ACC112 (cell line): Measurements from ENCODE around the gene SPEM3.

Experiments used
- H2AFZ ChIP-seq: fragments of 200-600 bp; sonication (generic); one replicate; pipeline ENCODE4 v1.6.0; 2017; ENCODE audit warnings: antibody characterized with exemption, low read length; ENCODE audit not compliant: unreplicated experiment
- H3K27ac ChIP-seq: fragments of 200-600 bp; sonication (generic); 2 replicates; pipeline ENCODE4 v1.5.1; 2014; ENCODE audit warnings: low read depth, mild to moderate bottlenecking, antibody characterized with exemption, low read length, moderate library complexity
- H3K27me3 ChIP-seq: fragments of 200-600 bp; sonication (generic); 2 replicates; pipeline ENCODE4 v1.6.1; 2014; ENCODE audit warnings: mild to moderate bottlenecking, antibody characterized with exemption, low read length, moderate library complexity, mixed read lengths; ENCODE audit not compliant: insufficient read depth
- H3K36me3 ChIP-seq: fragments of 200-600 bp; sonication (generic); 2 replicates; pipeline ENCODE4 v1.6.1; 2016; ENCODE audit warnings: mild to moderate bottlenecking, antibody characterized with exemption, low read length, moderate library complexity, mixed read lengths; ENCODE audit not compliant: insufficient read depth
- H3K4me1 ChIP-seq: fragments of 200-600 bp; sonication (generic); one replicate; pipeline ENCODE4 v1.6.1; 2016; ENCODE audit warnings: low read length, mixed read lengths; ENCODE audit not compliant: insufficient read depth, unreplicated experiment, control insufficient read depth
- H3K4me3 ChIP-seq: fragments of 200-600 bp; sonication (generic); 2 replicates; pipeline ENCODE4 v1.5.1; 2014; ENCODE audit warnings: mild to moderate bottlenecking, low read depth, low read length
- H3K79me2 ChIP-seq: fragments of 200-600 bp; sonication (generic); one replicate; pipeline ENCODE4 v1.6.0; 2016; ENCODE audit warnings: low read length; ENCODE audit not compliant: control insufficient read depth, unreplicated experiment, insufficient read depth

The SPEM3 gene

GRCh38 chr17:7403977-7404736, 24.5 kb upstream of the SPEM3 start, which contains the start of gene TMEM256:
TMEM256 (minus strand) TSS chr17:7404097; CDS start chr17:7404084, 13 bp downstream.
- Histone ChIP-seq H3K27ac (peak within 1 kb of the TSS; percentile 53), H3K4me3 (peak within 1 kb of the TSS; percentile 89), H2AFZ (peak within 1 kb of the TSS; percentile 85), H3K79me2 (peaks cover 26% of the 10 kb centered on the region), H3K36me3 (no peaks in the 10 kb centered on the region), H3K4me1 (peaks cover 9% of the 10 kb centered on the region), H3K27me3 (no peaks in the 10 kb centered on the region)

GRCh38 chr17:7404737-7405349, 23.8 kb upstream of the SPEM3 start:
- Histone ChIP-seq H3K79me2 (peaks cover 26% of the 10 kb centered on the region), H3K4me3 (peak overlapping the region; percentile 89), H3K4me1 (peaks cover 9% of the 10 kb centered on the region), H3K27me3 (no peaks in the 10 kb centered on the region), H2AFZ (peak overlapping the region; percentile 85), H3K36me3 (0 out of 2 replicates have a peak, but pooled peaks cover 7% of the 10 kb centered on the region), H3K27ac (no peak overlapping the region)

GRCh38 chr17:7405350-7406234, 23.1 kb upstream of the SPEM3 start:
- no peak overlapping the region for H3K27ac ChIP-seq

GRCh38 chr17:7406235-7406825, 22.3 kb upstream of the SPEM3 start:
- Histone ChIP-seq H3K36me3 (0 out of 2 replicates have a peak, but pooled peaks cover 7% of the 10 kb centered on the region), H3K4me3 (peak overlapping the region; percentile 89), H3K4me1 (peaks cover 9% of the 10 kb centered on the region), H2AFZ (no peak overlapping the region), H3K27me3 (no peaks in the 10 kb centered on the region), H3K27ac (no peak overlapping the region), H3K79me2 (peaks cover 26% of the 10 kb centered on the region)

More at GRCh38 chr17:7405350-7406234, 23.1 kb upstream of the SPEM3 start:
- H3K36me3 ChIP-seq, result 0 out of 2 replicates have a peak, but pooled peaks cover 7% of the 10 kb centered on the region
- peak overlapping the region; percentile 85 for H2AFZ ChIP-seq
- H3K27me3 ChIP-seq, result no peaks in the 10 kb centered on the region
- peak overlapping the region; percentile 89 for H3K4me3 ChIP-seq
- H3K79me2 ChIP-seq, result peaks cover 26% of the 10 kb centered on the region
- peaks cover 9% of the 10 kb centered on the region for H3K4me1 ChIP-seq

GRCh38 chr17:7407082-7407481, 21.6 kb upstream of the SPEM3 start:
- Histone ChIP-seq H3K27ac (no peak overlapping the region), H3K36me3 (0 out of 2 replicates have a peak, but pooled peaks cover 7% of the 10 kb centered on the region), H3K79me2 (peaks cover 24% of the 10 kb centered on the region), H3K4me3 (no peak overlapping the region; the same call in 1 of the 2 replicates), H2AFZ (no peak overlapping the region), H3K4me1 (peaks cover 9% of the 10 kb centered on the region), H3K27me3 (no peaks in the 10 kb centered on the region)

- H3K27me3 ChIP-seq, result no peaks in the 10 kb centered on the region
Observed at GRCh38 chr17:7407485-7408251, 21.0 kb upstream of the SPEM3 start, which contains the start of gene NLGN2. NLGN2 (plus strand) TSS chr17:7407845; CDS start chr17:7408256, 411 bp downstream.

DNA sequence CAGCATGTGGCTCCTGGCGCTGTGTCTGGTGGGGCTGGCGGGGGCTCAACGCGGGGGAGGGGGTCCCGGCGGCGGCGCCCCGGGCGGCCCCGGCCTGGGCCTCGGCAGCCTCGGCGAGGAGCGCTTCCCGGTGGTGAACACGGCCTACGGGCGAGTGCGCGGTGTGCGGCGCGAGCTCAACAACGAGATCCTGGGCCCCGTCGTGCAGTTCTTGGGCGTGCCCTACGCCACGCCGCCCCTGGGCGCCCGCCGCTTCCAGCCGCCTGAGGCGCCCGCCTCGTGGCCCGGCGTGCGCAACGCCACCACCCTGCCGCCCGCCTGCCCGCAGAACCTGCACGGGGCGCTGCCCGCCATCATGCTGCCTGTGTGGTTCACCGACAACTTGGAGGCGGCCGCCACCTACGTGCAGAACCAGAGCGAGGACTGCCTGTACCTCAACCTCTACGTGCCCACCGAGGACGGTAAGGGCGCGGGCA, 20.4 kb upstream of the SPEM3 start:
- peaks cover 9% of the 10 kb centered on the region for H3K4me1 ChIP-seq
- H3K36me3 ChIP-seq, result 0 out of 2 replicates have a peak, but pooled peaks cover 7% of the 10 kb centered on the region
- no peaks in the 10 kb centered on the region for H3K27me3 ChIP-seq
- H3K79me2 ChIP-seq, result peaks cover 18% of the 10 kb centered on the region
- H3K27ac ChIP-seq, result no peak overlapping the region
- H3K4me3 ChIP-seq, result no peak overlapping the region
- H2AFZ ChIP-seq, result no peak overlapping the region

More at GRCh38 chr17:7407485-7408251, 21.0 kb upstream of the SPEM3 start, which contains the start of gene NLGN2:
- peaks cover 23% of the 10 kb centered on the region for H3K79me2 ChIP-seq
- H3K4me1 ChIP-seq, result peaks cover 8% of the 10 kb centered on the region
- H3K27ac ChIP-seq, result no peak within 1 kb of the TSS
- H2AFZ ChIP-seq, result no peak within 1 kb of the TSS
- no peak within 1 kb of the TSS; the same call in 1 of the 2 replicates for H3K4me3 ChIP-seq
- 0 out of 2 replicates have a peak, but pooled peaks cover 7% of the 10 kb centered on the region for H3K36me3 ChIP-seq

GRCh38 chr17:7408863-7409262, 19.8 kb upstream of the SPEM3 start:
- no peak overlapping the region for H3K27ac ChIP-seq
- H3K4me1 ChIP-seq, result peaks cover 15% of the 10 kb centered on the region
- 0 out of 2 replicates have a peak, but pooled peaks cover 7% of the 10 kb centered on the region for H3K36me3 ChIP-seq
- peaks cover 18% of the 10 kb centered on the region for H3K79me2 ChIP-seq
- H3K4me3 ChIP-seq, result no peak overlapping the region
- H2AFZ ChIP-seq, result no peak overlapping the region
- H3K27me3 ChIP-seq, result no peaks in the 10 kb centered on the region

- H3K4me1 ChIP-seq, result peaks cover 17% of the 10 kb centered on the region
- no peak overlapping the region for H3K4me3 ChIP-seq
- H3K79me2 ChIP-seq, result peaks cover 18% of the 10 kb centered on the region
- H3K27me3 ChIP-seq, result no peaks in the 10 kb centered on the region
- 0 out of 2 replicates have a peak, but pooled peaks cover 7% of the 10 kb centered on the region for H3K36me3 ChIP-seq
- no peak overlapping the region for H3K27ac ChIP-seq
- no peak overlapping the region for H2AFZ ChIP-seq
Observed at GRCh38 chr17:7409716-7410115, 18.9 kb upstream of the SPEM3 start.
